GM19099 (cell line): ENCODE measurements around the gene PPT2.

ENCODE experiments used
- POLR2A ChIP-seq: IDR thresholded peaks from 3 replicates; pipeline ENCODE4 v1.6.1; 2011; ENCODE audit warnings: low read depth; ENCODE audit not compliant: insufficient read length; ENCODE audit errors: extremely low read depth

PPT2 gene

GRCh38 chr6:32140420-32141046 is 13.4 kb upstream of the PPT2 start:
- no peak for TF ChIP-seq POLR2A

DNA sequence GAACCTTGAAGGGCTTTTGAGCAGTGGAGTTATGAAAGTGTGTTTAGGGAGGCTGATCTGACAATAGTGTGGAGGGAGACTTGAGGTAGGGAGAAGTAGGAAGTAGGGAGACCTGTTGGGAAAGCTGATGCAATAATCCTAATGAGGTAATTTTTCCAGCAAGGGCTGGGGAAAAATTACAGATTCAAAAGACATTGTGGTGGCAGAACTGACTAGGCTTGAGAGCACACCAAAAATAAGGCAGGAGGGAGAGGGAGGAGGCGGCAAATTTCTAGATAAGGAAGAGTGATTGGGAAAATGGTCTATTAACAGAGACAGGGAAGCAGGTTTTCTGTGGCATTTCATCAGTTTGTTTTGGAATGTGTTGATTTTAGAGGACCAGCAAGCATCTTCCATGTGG is 7.7 kb upstream of the PPT2 start:
- no peak for TF ChIP-seq POLR2A

GRCh38 chr6:32146687-32147086 is 7.3 kb upstream of the PPT2 start:
- no peak for TF ChIP-seq POLR2A

DNA sequence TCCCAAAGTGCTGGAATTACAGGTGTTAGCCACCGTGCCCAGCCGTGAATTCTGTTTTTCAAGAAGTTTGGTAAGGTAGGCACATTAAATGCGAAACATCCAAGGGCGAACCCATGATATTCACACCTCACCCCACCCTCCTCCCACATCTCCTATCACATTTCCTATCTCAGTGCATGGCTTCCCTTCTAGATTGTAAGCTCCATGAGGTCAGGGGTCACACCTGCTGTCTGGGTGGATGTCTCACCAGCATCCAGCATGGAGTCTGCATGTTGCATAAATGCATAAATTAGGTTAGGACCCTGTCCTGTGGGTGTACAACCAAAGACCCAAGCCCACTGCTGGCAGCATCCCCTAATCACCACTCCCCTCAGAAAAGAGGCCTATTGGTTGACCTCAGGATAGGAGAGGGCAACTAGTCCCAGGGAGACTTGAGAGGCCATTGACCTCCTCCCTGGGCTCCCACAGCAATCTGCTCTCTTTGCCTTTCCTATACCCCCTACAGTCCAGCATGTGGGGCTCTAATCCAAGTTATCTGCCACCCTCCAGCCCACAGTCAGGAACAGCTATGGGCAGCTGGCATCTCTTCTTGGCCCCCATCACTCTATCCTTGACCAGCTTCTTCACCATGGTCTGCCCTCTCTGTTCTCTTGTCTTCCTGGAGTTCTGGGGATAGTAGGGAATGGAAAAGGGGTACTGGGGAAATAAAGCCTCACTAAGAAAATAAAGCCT is 6.4 kb upstream of the PPT2 start:
- no peak for TF ChIP-seq POLR2A

DNA sequence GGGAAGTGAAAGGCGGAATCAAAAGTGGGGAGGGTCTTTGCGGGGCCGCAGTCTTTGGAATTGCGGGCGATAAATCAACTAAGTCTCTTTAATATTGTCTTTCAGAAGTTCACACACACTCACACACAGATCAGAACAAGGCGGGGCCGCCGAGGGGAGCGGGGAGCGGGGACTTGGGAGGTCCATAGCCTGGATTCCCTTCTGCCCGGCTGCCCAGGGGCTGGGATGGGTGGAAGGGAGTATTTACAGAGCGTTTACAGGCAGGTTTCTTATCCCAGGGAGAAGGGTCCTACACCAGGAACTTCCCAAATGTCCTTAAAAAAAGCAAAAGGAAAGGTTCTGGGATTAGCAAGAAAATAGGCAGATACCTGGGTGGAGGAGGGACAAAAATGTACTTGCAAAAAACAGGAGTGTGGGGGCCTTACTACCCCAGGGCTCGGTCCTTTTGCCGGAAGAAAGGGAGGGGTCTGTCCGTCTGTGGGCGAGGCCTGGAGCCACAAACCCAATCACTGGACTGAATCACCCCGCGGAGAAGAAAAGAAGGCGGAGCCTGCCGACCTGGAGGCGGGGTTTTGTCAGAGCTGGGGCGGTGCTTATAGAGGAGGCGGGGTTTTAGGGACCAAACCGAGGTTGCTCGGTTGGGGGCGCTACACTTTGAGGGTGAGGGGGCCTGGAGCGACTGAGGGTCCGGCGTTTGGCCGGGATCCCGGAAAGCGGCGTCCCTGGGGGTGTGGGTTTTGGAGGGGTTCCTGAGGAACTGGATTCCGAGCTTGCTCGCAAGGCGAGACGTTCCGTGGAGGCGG is 5.5 kb upstream of the PPT2 start:
- TF ChIP-seq POLR2A: no peak

- no peak for TF ChIP-seq POLR2A
These were observed 4.7 kb upstream of the PPT2 start for GRCh38 chr6:32149092-32149755.

DNA sequence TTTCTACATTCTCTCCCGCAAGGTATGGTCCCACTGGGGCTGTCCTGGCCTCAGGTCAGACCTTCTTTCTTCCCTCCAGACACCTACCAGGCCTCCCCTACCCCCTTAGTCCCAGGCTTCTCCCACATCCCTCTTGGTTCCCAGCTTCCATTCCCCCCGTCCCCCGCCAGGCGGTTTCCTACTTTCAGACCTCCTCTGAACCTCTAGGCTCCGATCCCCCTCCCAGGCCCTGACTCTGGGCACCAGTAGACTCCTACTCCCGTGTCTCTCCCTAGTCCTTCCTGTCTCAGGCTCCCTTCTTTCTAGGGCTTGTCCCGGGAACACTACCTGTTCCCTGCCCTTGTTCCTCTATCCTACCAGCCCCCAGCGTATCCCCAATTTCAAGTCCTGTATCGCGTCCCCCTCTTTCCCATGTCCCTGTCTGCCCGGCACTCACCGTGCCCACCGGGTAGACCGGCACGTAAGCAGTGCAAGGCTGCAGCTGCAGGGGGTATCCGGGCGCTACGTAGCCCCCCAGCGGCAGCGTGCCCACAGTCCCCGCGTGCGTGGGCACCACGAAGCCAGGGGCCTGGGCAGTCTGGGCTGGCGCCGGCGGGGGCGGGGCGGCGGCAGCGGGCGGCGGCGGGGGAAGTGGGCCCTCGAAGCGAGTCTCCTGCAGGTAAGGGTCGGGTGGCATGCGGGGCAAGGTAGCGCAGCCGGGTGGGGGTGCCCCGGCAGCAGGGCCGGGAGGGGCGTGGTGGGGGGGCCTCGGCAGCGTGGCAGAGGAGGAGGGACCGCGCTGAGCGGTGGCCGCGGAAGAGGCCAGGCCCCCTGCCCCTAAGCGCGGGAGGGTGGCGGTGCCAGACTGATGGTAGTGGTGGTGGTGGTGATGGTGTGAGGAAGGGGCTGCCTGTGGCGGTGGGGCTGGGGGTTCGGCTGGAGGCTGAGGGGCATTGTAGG is 3.7 kb upstream of the PPT2 start:
- TF ChIP-seq POLR2A: no peak

DNA sequence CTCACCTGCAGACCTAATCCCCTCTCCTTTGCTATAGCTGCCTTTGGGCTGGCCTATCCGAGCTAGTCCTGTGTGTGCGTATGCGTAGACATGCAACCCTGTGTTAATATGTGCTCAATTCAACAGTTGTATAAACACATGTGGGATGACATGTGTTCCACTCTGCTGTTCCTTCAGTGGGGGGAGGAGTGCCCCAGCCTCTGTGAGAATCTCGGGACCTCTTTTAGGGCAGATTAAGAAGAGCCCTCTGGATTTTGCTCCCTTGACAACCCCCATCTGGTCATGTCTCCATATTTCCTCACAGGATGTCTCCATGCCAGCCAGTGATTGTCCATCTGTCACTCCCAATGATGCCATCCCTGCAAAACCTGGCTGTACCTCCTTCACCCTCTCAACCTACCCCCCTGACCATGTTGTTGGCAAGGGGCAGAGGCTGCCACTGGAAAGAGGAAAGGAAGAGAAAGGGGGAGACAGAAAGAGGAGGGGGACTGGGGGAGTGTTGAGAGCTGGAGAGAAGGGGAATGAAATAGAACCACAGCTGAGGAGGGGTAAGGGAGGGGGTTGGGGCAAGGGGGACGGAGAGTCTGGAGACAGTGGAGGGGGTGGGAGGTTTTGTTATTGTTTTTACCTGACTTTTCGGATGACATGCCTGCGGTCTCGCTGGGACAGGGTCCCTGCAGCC is 2.6 kb upstream of the PPT2 start:
- TF ChIP-seq POLR2A: no peak

DNA sequence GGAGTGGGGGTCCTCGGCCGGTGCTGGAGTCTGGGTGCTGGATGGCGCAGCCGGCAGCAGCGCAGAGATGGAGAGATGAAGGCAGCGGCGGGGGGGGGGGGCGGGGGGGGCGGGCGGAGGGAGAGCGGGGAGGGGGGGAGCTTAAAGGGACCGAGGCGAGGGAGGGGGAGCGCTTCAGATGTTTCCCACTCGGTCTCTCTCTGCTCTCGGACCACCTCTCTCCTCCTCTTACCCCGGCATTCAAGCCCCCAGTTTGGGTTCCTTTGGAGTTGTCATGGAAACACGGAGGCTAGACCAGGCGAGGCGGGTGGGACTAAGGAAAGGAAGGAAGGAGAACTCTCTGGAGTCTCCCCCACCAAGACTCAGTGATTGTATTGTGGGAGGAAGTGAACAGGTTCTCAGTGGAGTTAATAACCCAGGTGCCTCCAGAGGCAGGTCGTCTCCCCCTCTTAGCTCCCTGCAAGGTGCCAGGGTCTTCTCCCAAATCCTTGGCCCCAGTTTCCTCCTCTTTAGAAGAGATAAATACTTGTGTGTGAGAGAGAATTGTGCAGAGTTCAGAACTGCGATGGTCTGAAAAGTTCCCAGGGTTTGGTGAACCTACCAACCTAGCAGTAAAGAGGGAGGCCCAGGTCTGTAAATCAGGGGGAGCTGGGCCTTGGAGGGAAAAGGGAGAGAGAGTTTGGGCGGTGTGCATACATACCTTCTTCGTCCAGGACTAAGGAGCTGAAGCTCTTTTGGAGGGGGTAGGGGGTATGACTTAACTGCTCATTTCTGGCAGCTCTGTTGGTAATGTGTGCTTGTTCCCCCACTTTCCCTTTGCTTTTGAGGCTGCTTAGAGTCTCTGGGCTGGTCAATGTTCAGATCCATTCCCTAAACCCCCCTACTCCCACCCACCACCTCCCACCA is 1.8 kb upstream of the PPT2 start, which contains the start of gene PRRT1:
Gene PRRT1 (minus strand): TSS at position 77 of the 906 bp plus-strand sequence. CDS start 112 bp downstream, outside the sequence.
- TF ChIP-seq POLR2A: no peak

GRCh38 chr6:32152769-32153563 is 975 bp upstream of the PPT2 start:
- TF ChIP-seq POLR2A: no peak

DNA sequence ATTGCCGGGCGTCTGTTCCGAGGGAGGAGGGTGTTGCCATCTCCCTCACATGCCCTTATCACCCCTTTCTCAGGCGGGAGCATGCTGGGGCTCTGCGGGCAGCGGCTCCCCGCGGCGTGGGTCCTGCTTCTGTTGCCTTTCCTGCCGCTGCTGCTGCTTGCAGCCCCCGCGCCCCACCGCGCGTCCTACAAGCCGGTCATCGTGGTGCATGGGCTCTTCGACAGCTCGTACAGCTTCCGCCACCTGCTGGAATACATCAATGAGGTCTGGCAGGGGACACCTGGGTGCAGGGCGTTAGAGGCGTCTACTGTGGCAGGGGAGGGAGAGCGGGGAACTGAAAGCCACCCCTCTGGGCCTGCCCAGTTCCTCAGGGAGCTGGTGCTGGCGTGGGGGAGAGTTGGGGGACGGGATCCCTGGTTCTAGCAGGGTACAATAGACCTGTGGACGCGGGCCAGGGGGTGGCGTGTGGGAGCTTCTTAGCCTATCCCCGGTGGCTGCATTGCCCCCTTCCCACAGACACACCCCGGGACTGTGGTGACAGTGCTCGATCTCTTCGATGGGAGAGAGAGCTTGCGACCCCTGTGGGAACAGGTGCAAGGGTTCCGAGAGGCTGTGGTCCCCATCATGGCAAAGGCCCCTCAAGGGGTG is 697 bp downstream of the PPT2 start:
- TF ChIP-seq POLR2A: no peak
